ENCODE measurements around the gene DHX32.
"Not testable (repeated sequence)": the region's sequence is repeated elsewhere in the genome, so short reads cannot be mapped to it uniquely, and the experiment has no call there.

The DHX32 gene

GRCh38 chr10:125895130-125896087, 14.3 kb upstream of the DHX32 start:
- peak overlapping the region; percentile 88 to 89 for H3K9ac ChIP-seq (ENCODE audit: low read depth in 1 of 2, low read length in 2 of 2)
- H3K9me3 ChIP-seq (ENCODE audit: control insufficient read depth in 2 of 2, low read length in 2 of 2); H3K4me1 ChIP-seq (ENCODE audit: control insufficient read depth in 2 of 2, insufficient read depth in 2 of 2, low read length in 2 of 2); H3K27me3 ChIP-seq (ENCODE audit: control insufficient read depth in 2 of 2, insufficient read depth in 2 of 2, low read length in 2 of 2); H3K36me3 ChIP-seq (ENCODE audit: control insufficient read depth in 2 of 2, insufficient read depth in 2 of 2, low read length in 2 of 2): not testable (repeated sequence)
- H3K4me3 ChIP-seq (ENCODE audit: low read length in 2 of 2), result peak overlapping the region; percentile 77 to 82
- H3K27ac ChIP-seq (ENCODE audit: low read depth in 2 of 2, low read length in 2 of 2), result peak overlapping the region; percentile 85 to 89

GRCh38 chr10:125894176-125894575, 13.1 kb upstream of the DHX32 start:
- H3K27me3 ChIP-seq (ENCODE audit: control insufficient read depth in 2 of 2, insufficient read depth in 2 of 2, low read length in 2 of 2); H3K9me3 ChIP-seq (ENCODE audit: control insufficient read depth in 2 of 2, low read length in 2 of 2); H3K36me3 ChIP-seq (ENCODE audit: control insufficient read depth in 2 of 2, insufficient read depth in 2 of 2, low read length in 2 of 2); H3K4me1 ChIP-seq (ENCODE audit: control insufficient read depth in 2 of 2, insufficient read depth in 2 of 2, low read length in 2 of 2): not testable (repeated sequence)
- peak overlapping the region in 1 of 2 donors; percentile 27 for H3K9ac ChIP-seq (ENCODE audit: low read depth in 1 of 2, low read length in 2 of 2)
- peak overlapping the region; percentile 3 to 14 for H3K4me3 ChIP-seq (ENCODE audit: low read length in 2 of 2)
- peak overlapping the region; percentile 17 to 89 for H3K27ac ChIP-seq (ENCODE audit: low read depth in 2 of 2, low read length in 2 of 2)

- H3K9me3 ChIP-seq (ENCODE audit: control insufficient read depth in 2 of 2, low read length in 2 of 2); H3K4me1 ChIP-seq (ENCODE audit: control insufficient read depth in 2 of 2, insufficient read depth in 2 of 2, low read length in 2 of 2); H3K36me3 ChIP-seq (ENCODE audit: control insufficient read depth in 2 of 2, insufficient read depth in 2 of 2, low read length in 2 of 2); H3K9ac ChIP-seq (ENCODE audit: low read depth in 1 of 2, low read length in 2 of 2); H3K27me3 ChIP-seq (ENCODE audit: control insufficient read depth in 2 of 2, insufficient read depth in 2 of 2, low read length in 2 of 2); H3K4me3 ChIP-seq (ENCODE audit: low read length in 2 of 2): not testable (repeated sequence)
- H3K27ac ChIP-seq (ENCODE audit: low read depth in 2 of 2, low read length in 2 of 2), result peak overlapping the region; percentile 9 to 48
Observed at GRCh38 chr10:125892402-125892801, 11.3 kb upstream of the DHX32 start.

GRCh38 chr10:125889441-125889840, 8.3 kb upstream of the DHX32 start:
- H3K36me3 ChIP-seq (ENCODE audit: control insufficient read depth in 2 of 2, insufficient read depth in 2 of 2, low read length in 2 of 2); H3K27ac ChIP-seq (ENCODE audit: low read depth in 2 of 2, low read length in 2 of 2); H3K4me3 ChIP-seq (ENCODE audit: low read length in 2 of 2); H3K4me1 ChIP-seq (ENCODE audit: control insufficient read depth in 2 of 2, insufficient read depth in 2 of 2, low read length in 2 of 2); H3K9me3 ChIP-seq (ENCODE audit: control insufficient read depth in 2 of 2, low read length in 2 of 2); H3K9ac ChIP-seq (ENCODE audit: low read depth in 1 of 2, low read length in 2 of 2); H3K27me3 ChIP-seq (ENCODE audit: control insufficient read depth in 2 of 2, insufficient read depth in 2 of 2, low read length in 2 of 2): not testable (repeated sequence)

GRCh38 chr10:125886914-125887512, 5.9 kb upstream of the DHX32 start:
- no peaks in the 10 kb centered on the region for H3K27me3 ChIP-seq (ENCODE audit: control insufficient read depth in 2 of 2, insufficient read depth in 2 of 2, low read length in 2 of 2)
- H3K27ac ChIP-seq (ENCODE audit: low read depth in 2 of 2, low read length in 2 of 2), result no peak overlapping the region
- no peaks in the 10 kb centered on the region for H3K4me1 ChIP-seq (ENCODE audit: control insufficient read depth in 2 of 2, insufficient read depth in 2 of 2, low read length in 2 of 2)
- H3K36me3 ChIP-seq (ENCODE audit: control insufficient read depth in 2 of 2, insufficient read depth in 2 of 2, low read length in 2 of 2), result peaks cover 7 to 9% of the 10 kb centered on the region in 2 donors
- H3K4me3 ChIP-seq (ENCODE audit: low read length in 2 of 2), result no peak overlapping the region
- H3K9ac ChIP-seq (ENCODE audit: low read depth in 1 of 2, low read length in 2 of 2), result no peak overlapping the region
- no peaks in the 10 kb centered on the region for H3K9me3 ChIP-seq (ENCODE audit: control insufficient read depth in 2 of 2, low read length in 2 of 2)

GRCh38 chr10:125883211-125883610, 2.1 kb upstream of the DHX32 start:
- Histone ChIP-seq H3K36me3 (ENCODE audit: control insufficient read depth in 2 of 2, insufficient read depth in 2 of 2, low read length in 2 of 2) (peaks cover 7 to 14% of the 10 kb centered on the region in 2 donors), H3K9ac (ENCODE audit: low read depth in 1 of 2, low read length in 2 of 2) (no peak overlapping the region), H3K4me3 (ENCODE audit: low read length in 2 of 2) (no peak overlapping the region), H3K9me3 (ENCODE audit: control insufficient read depth in 2 of 2, low read length in 2 of 2) (no peaks in the 10 kb centered on the region), H3K27me3 (ENCODE audit: control insufficient read depth in 2 of 2, insufficient read depth in 2 of 2, low read length in 2 of 2) (no peaks in the 10 kb centered on the region), H3K4me1 (ENCODE audit: control insufficient read depth in 2 of 2, insufficient read depth in 2 of 2, low read length in 2 of 2) (no peaks in the 10 kb centered on the region), H3K27ac (ENCODE audit: low read depth in 2 of 2, low read length in 2 of 2) (no peak overlapping the region)

GRCh38 chr10:125882596-125882995, 1.5 kb upstream of the DHX32 start:
- Histone ChIP-seq H3K9ac (ENCODE audit: low read depth in 1 of 2, low read length in 2 of 2) (no peak overlapping the region), H3K27ac (ENCODE audit: low read depth in 2 of 2, low read length in 2 of 2) (no peak overlapping the region), H3K9me3 (ENCODE audit: control insufficient read depth in 2 of 2, low read length in 2 of 2) (no peaks in the 10 kb centered on the region), H3K4me1 (ENCODE audit: control insufficient read depth in 2 of 2, insufficient read depth in 2 of 2, low read length in 2 of 2) (no peaks in the 10 kb centered on the region), H3K4me3 (ENCODE audit: low read length in 2 of 2) (no peak overlapping the region), H3K27me3 (ENCODE audit: control insufficient read depth in 2 of 2, insufficient read depth in 2 of 2, low read length in 2 of 2) (no peaks in the 10 kb centered on the region), H3K36me3 (ENCODE audit: control insufficient read depth in 2 of 2, insufficient read depth in 2 of 2, low read length in 2 of 2) (peaks cover 7 to 14% of the 10 kb centered on the region in 2 donors)

- H3K4me3 ChIP-seq (ENCODE audit: low read length in 2 of 2), result no peak overlapping the region
- peaks cover 17 to 23% of the 10 kb centered on the region in 2 donors for H3K36me3 ChIP-seq (ENCODE audit: control insufficient read depth in 2 of 2, insufficient read depth in 2 of 2, low read length in 2 of 2)
- no peaks in the 10 kb centered on the region for H3K27me3 ChIP-seq (ENCODE audit: control insufficient read depth in 2 of 2, insufficient read depth in 2 of 2, low read length in 2 of 2)
- H3K27ac ChIP-seq (ENCODE audit: low read depth in 2 of 2, low read length in 2 of 2), result no peak overlapping the region
- H3K9ac ChIP-seq (ENCODE audit: low read depth in 1 of 2, low read length in 2 of 2), result no peak overlapping the region
- peaks cover 0 to 4% of the 10 kb centered on the region in 2 donors for H3K9me3 ChIP-seq (ENCODE audit: control insufficient read depth in 2 of 2, low read length in 2 of 2)
- H3K4me1 ChIP-seq (ENCODE audit: control insufficient read depth in 2 of 2, insufficient read depth in 2 of 2, low read length in 2 of 2), result no peaks in the 10 kb centered on the region
Observed at GRCh38 chr10:125880719-125881118, 373 bp downstream of the DHX32 start.

GRCh38 chr10:125878957-125879835, 1.9 kb downstream of the DHX32 start:
- H3K4me3 ChIP-seq (ENCODE audit: low read length in 2 of 2), result no peak overlapping the region
- no peaks in the 10 kb centered on the region for H3K27me3 ChIP-seq (ENCODE audit: control insufficient read depth in 2 of 2, insufficient read depth in 2 of 2, low read length in 2 of 2)
- H3K9me3 ChIP-seq (ENCODE audit: control insufficient read depth in 2 of 2, low read length in 2 of 2), result peaks cover 0 to 4% of the 10 kb centered on the region in 2 donors
- H3K9ac ChIP-seq (ENCODE audit: low read depth in 1 of 2, low read length in 2 of 2), result no peak overlapping the region
- H3K4me1 ChIP-seq (ENCODE audit: control insufficient read depth in 2 of 2, insufficient read depth in 2 of 2, low read length in 2 of 2), result no peaks in the 10 kb centered on the region
- peaks cover 13 to 14% of the 10 kb centered on the region in 2 donors for H3K36me3 ChIP-seq (ENCODE audit: control insufficient read depth in 2 of 2, insufficient read depth in 2 of 2, low read length in 2 of 2)
- no peak overlapping the region for H3K27ac ChIP-seq (ENCODE audit: low read depth in 2 of 2, low read length in 2 of 2)

GRCh38 chr10:125871338-125871737, 9.8 kb downstream of the DHX32 start:
- Histone ChIP-seq H3K27ac (ENCODE audit: low read depth in 2 of 2, low read length in 2 of 2) (no peak overlapping the region), H3K9ac (ENCODE audit: low read depth in 1 of 2, low read length in 2 of 2) (no peak overlapping the region), H3K27me3 (ENCODE audit: control insufficient read depth in 2 of 2, insufficient read depth in 2 of 2, low read length in 2 of 2) (no peaks in the 10 kb centered on the region), H3K36me3 (ENCODE audit: control insufficient read depth in 2 of 2, insufficient read depth in 2 of 2, low read length in 2 of 2) (peaks cover 11 to 21% of the 10 kb centered on the region in 2 donors), H3K9me3 (ENCODE audit: control insufficient read depth in 2 of 2, low read length in 2 of 2) (peaks cover 0 to 2% of the 10 kb centered on the region in 2 donors), H3K4me1 (ENCODE audit: control insufficient read depth in 2 of 2, insufficient read depth in 2 of 2, low read length in 2 of 2) (no peaks in the 10 kb centered on the region), H3K4me3 (ENCODE audit: low read length in 2 of 2) (no peak overlapping the region)
